ENCODE results near the gene SPRR1B. TPM values are rescaled to one million over a fixed set of nuclear protein-coding genes. Genes with fewer than 3 reads are reported as not detected.

Gene SPRR1B
- total RNA-seq, 1 donor from 2014 or later, result not detected

Other genes starting within 250 kb of the SPRR1B start
- not detected in 2 replicates for gene LCE1E, start 244.9 kb upstream of the SPRR1B start, total RNA-seq
- gene LCE1D, start 234.5 kb upstream of the SPRR1B start, total RNA-seq, result not detected in 2 replicates
- not detected in 2 replicates for gene LCE1C, start 224.6 kb upstream of the SPRR1B start, total RNA-seq
- not detected in 2 replicates for gene LCE1B, start 219.2 kb upstream of the SPRR1B start, total RNA-seq
- gene LCE1A, start 203.7 kb upstream of the SPRR1B start, total RNA-seq, result not detected in 2 replicates
- gene LCE6A, start 188.3 kb upstream of the SPRR1B start, total RNA-seq, result not detected in 2 replicates
- gene LCE7A, start 171.2 kb upstream of the SPRR1B start, total RNA-seq, result not detected in 2 replicates
- not detected in 2 replicates for gene SMCP, start 152.9 kb upstream of the SPRR1B start, total RNA-seq
- not detected in 2 replicates for gene IVL, start 122.7 kb upstream of the SPRR1B start, total RNA-seq
- gene SPRR5, start 84.0 kb upstream of the SPRR1B start, total RNA-seq, result not detected in 2 replicates
- not detected in 2 replicates for gene SPRR4, start 60.6 kb upstream of the SPRR1B start, total RNA-seq
- not detected in 2 replicates for gene SPRR1A, start 47.1 kb upstream of the SPRR1B start, total RNA-seq
- gene SPRR3, start 29.5 kb upstream of the SPRR1B start, total RNA-seq, result not detected in 2 replicates
- not detected in 2 replicates for gene SPRR2D, start 9.9 kb downstream of the SPRR1B start, total RNA-seq
- gene SPRR2A, start 26.3 kb downstream of the SPRR1B start, total RNA-seq, result not detected in 2 replicates
- not detected in 2 replicates for gene SPRR2B, start 40.4 kb downstream of the SPRR1B start, total RNA-seq
- gene SPRR2E, start 63.3 kb downstream of the SPRR1B start, total RNA-seq, result not detected in 2 replicates
- gene SPRR2F, start 82.3 kb downstream of the SPRR1B start, total RNA-seq, result not detected in 2 replicates
- not detected in 2 replicates for gene SPRR2G, start 119.7 kb downstream of the SPRR1B start, total RNA-seq
- gene LELP1, start 172.2 kb downstream of the SPRR1B start, total RNA-seq, result not detected in 2 replicates
- not detected in 2 replicates for gene PRR9, start 186.4 kb downstream of the SPRR1B start, total RNA-seq
- gene LORICRIN, start 228.5 kb downstream of the SPRR1B start, total RNA-seq, result not detected in 2 replicates